AG09319 (cell line): ENCODE data around the gene CCDC91.

ENCODE experiments used
- DNase-seq: peaks from one replicate; pipeline ENCODE4 v3.0.0-alpha.2; 2010; ENCODE audit warnings: low read depth; ENCODE audit errors: extremely low read depth
- CTCF ChIP-seq: IDR thresholded peaks from 2 replicates; pipeline ENCODE4 v1.5.1; 2011; ENCODE audit warnings: low read depth, mild to moderate bottlenecking, inconsistent platforms, low read length, moderate library complexity

Gene CCDC91

DNA sequence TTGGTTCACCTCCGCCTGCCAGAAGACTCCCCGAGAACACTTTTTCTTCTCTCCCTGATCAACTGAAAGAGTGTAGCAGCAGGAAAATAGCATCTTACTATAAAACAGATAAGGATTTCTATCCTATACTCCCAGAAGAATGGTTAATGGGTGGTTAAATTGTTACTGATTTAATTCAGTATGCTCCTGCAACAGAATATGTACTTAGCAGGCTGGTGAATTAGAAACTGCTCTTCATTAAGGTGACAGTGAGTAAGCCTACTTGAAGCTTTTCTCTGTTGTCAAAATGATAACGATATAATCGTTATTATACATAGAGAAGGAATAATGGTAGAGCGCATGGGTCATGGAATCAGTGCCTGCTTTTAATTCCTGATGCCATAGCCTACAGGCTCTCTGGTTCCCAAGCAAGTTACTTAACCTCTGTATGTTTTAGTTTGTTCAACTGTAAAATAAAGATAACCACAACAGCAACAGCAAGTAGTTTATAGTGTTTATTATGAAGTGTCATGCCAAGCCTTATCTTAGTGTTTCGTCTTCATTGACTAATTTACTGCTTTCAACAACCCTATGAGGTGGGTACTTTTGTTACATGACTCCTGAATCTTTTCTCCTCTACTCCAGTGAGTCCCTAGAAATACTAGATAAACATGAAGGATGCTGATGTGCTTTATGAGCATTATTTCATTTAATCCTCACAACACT is 392.6 kb downstream of the CCDC91 start:
- TF ChIP-seq CTCF, result no peak
- DNase-seq, result no peak

DNA sequence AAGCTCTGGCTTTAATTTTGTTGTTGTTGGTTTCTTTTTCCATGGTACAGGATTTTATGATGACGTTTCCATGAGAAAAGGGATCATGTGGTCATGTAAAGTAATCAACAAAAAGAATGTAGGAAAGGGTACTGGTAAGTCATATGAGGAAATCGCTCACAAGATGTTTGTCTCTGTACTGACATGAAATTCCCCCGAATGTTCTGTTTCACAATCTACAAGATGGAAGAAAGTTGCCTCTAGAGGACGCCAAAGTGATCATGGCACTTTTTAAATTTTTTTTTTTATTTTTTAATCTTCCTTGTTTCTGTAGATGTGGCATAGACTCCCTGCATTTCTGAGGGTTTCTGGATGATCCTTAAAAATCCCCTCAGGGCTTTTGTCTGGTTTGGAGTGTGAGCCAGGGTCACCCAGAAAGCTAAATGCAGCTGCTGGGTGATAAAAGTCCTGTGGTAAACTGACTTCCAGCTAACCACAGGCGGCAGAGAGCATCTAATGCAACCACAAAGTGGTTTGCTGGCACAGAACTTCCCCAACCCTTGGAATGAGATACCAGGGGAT is 393.5 kb downstream of the CCDC91 start:
- peak; percentile 30 for DNase-seq
- TF ChIP-seq CTCF, result peak; percentile 36

GRCh38 chr12:28585146-28585545 is 394.9 kb downstream of the CCDC91 start:
- no peak for TF ChIP-seq CTCF

DNA sequence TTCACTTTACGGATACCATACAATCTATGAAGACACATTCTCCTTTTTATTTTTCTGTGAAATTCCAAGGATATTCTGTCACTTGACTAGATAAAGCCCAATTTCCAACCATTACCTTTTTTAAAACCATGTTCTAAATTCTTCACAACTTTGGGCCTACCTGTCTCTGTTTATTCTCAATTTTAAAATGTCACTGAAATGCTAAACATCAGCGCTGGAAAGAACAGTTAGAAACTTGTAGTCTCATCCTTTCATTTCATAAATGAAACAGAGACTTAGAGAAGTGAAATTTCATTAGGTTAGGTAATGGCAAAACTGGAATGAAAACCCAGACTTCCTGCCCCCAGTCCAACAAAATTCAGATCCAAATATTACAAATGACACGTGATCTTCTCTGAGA is 396.2 kb downstream of the CCDC91 start:
- TF ChIP-seq CTCF, result no peak
- no peak for DNase-seq

More at GRCh38 chr12:28585146-28585545, 394.9 kb downstream of the CCDC91 start:
- DNase-seq, result no peak

DNA sequence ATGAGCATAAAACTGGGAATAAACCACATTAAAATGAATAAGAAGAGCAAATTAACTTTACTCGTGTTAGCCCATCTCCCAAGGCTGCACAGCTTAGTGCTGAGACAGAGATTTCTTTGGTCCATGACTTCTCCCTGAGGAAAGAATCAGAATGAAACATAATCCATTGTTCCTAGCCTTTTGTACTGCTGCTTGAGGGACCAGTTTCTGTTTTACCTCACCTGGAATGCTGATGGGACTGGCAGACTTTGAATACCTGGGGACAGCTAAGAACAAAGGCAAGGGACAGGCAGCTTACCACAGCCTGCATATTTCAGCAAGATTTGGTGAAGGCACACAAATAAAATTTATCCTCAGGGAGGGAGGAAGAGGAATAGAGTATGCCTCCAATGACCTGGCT is 401.6 kb downstream of the CCDC91 start:
- no peak for TF ChIP-seq CTCF
- DNase-seq, result no peak
